GM08714 (cell line): Measurements from ENCODE around the gene SND1.
"Not testable (repeated sequence)": the region's sequence is repeated elsewhere in the genome, so short reads cannot be mapped to it uniquely, and the experiment has no call there.

Experiments
- H3K4me3 ChIP-seq: fragments of 200-500 bp; sonication (Bioruptor generic); 2 replicates; pipeline ENCODE4 v1.5.1; 2014; ENCODE audit warnings: mild to moderate bottlenecking, low read length, inconsistent platforms
- ZNF274 ChIP-seq: IDR thresholded peaks from 2 replicates; pipeline ENCODE4 v1.6.1; 2012; ENCODE audit warnings: mild to moderate bottlenecking, low read depth, low read length

The SND1 gene

DNA sequence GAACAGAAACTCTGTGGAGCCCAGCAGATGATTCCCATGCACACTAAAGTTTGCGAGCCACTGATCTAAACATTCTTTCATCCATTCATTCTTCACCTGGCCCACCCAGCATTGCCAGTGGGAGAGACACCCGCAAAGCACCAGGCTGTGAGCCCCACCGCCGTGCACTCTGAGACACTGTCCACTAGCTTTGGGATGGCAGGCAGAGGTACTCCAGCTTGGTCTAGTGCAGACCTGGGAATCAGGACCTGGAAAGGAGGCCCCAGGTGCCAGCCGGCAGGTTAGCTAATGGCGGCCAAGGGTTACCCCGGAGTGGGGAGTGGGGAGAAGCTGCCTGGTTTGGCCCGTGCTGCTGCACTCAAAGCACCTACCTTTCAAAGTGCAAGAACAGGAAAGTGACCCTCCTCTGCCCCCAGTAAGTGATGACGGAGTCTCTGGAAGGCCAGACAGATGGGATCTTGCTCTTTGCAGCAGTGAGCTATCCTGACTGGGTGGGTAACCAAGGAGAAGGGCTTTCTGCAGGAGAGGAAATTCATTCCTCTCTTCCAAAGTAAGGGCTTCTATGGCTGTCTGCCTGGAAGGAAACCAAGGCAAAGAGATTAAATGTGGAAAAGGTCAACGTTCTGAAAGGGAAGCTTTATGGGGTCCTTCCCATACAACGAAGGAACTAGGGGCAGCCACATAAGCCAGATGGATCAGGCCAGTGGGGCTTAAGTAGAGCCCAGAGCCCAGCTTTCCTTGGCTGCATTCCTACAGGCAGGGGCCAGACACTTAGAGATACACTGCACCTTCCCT lies 453.4 kb downstream of the SND1 start:
- no peak for TF ChIP-seq ZNF274
- no peak overlapping the region for H3K4me3 ChIP-seq

DNA sequence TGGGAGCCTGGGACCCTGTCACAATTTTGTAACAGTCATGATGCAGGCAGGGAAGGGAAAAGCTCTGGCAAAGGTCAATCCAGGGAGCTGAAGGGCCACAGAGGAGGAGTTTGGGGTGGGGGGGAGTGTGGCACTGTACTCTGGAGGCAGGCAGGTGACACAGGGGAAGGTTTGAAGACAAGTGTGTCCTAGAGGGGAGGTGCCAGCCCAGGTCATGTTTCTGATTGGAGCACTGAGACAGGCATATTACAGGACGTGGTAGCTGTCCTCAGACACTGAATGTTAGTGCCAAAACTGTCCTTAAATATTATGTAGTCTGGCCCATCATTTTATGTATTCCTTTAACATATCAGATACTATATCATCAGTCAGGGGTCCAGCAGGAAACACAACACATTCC lies 454.8 kb downstream of the SND1 start:
- TF ChIP-seq ZNF274 = no peak

DNA sequence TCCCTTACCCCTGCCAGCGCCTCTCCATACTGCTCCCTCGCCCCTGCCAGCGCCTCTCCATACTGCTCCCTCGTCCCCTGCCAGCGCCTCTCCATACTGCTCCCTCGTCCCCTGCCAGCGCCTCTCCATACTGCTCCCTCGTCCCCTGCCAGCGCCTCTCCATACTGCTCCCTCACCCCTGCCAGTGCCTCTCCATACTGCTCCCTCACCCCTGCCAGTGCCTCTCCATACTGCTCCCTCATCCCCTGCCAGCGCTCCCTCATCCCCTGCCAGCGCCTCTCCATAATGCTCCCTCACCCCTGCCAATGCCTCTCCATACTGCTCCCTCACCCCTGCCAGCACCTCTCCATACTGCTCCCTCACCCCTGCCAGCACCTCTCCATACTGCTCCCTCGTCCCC lies 455.5 kb downstream of the SND1 start:
- H3K4me3 ChIP-seq = not testable (repeated sequence)

More for the DNA sequence above, 454.8 kb downstream of the SND1 start:
- H3K4me3 ChIP-seq = no peak overlapping the region

DNA sequence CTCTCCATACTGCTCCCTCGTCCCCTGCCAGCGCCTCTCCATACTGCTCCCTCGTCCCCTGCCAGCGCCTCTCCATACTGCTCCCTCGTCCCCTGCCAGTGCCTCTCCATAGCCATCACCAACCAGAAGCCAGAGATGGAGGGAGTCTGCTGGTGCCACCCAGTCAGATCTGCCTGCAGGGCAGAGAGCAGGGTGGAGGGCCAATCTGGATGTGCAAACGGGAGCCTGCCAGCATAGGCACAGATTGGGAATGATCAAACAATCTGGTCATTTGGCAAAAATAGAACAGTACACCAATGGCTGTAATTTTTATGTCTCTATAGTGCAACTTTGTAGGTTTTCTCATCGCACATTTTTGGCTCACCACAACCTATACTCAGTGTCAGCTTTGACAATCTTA lies 456.1 kb downstream of the SND1 start:
- H3K4me3 ChIP-seq = no peak overlapping the region
- no peak for TF ChIP-seq ZNF274

DNA sequence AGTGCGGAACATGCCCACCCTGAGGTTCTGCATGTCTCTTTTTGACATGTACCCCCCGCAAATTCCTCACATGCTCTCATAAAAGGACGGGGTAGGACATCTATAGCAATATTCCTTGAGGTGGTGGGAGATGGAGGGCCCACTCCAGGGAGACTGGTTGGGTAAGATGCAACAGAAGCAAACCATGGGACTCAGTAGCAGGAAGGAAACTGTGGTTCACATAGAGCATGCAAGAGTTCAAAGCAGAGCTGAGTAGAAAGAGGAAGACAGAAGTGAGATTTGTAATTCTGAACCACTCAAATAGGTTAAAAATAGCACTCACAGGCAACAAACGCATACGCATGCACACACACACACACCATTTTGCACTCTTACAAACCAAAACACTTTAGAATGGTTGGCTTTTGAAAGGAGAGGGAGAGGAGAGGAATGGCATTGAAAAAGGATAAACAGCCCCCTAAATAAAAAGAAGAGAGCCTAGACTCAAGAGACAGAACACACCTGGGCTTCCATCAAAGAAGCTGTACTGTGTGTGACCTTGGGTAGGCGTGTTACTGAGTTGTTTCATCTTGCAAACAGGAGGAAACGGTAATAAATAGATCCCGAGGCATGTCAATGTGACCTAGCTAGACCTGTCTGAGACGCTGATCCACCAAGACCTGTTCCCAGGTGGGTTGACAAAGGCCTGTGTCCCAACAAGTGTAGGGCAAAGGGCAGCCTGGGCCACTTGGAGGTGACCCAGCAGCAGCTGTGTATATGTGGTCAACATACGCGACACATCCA lies 456.8 kb downstream of the SND1 start:
- H3K4me3 ChIP-seq = no peak overlapping the region; the same call in 1 of the 2 replicates
- TF ChIP-seq ZNF274 = no peak

DNA sequence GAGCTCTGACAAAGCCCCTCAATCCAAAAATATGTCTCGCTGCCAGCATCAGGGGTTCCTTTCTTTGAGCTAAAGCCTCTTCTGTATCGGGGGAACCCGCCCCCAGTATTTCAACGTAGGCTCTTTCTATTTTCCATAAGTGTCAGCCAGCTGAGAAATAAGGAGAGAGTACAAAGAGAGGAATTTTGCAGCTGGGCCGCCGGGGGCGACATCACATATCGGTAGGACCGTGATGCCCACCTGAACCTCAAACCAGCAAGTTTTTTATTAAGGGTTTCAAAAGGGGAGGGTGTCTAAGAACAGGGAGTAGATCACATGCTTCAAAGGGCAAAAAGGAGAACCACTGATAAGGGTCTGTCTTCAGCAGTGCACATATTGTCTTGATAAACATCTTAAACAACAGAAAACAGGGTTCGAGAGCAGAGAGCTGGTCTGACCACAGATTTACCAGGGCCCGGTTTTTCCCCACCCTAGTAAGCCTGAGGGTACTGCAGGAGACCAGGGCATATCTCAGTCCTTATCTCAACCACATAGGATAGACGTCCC lies 457.5 kb downstream of the SND1 start:
- H3K4me3 ChIP-seq = not testable (repeated sequence)

DNA sequence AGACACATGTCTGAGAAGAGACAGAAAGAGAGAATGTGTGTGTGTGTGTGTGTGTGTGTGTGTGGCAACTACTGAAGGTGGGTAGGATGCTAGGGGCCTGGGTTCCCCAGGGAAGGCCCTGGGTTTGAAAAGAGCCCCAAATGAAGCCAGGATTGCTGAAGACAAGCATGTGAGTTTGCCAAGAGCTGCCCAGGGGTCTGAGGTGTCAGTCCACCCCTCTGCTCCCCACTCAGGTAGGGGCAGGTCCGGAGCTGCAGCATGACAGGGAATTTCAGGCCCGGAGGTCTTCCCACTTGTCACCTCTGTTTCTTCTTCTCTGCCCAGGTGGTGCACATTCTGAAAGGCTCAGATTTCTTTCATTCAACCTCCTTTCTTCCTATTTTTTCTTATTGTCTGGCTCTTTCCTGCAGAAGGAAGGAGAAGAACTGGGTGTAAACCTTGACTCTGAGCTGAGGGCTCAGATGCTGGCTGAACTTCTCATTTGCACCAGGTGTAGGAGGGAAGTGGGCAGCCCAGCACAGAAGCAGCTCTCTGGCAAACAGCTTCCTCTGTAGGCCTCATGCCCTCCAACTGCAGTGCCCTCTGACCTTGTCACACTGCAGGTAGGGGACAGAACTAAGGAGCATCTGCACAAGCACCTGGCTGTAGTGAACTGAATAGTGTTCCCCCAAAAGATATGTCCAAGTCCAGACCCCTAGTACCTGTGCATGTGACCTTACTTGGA lies 458.8 kb downstream of the SND1 start:
- TF ChIP-seq ZNF274 = no peak
- no peak overlapping the region for H3K4me3 ChIP-seq

DNA sequence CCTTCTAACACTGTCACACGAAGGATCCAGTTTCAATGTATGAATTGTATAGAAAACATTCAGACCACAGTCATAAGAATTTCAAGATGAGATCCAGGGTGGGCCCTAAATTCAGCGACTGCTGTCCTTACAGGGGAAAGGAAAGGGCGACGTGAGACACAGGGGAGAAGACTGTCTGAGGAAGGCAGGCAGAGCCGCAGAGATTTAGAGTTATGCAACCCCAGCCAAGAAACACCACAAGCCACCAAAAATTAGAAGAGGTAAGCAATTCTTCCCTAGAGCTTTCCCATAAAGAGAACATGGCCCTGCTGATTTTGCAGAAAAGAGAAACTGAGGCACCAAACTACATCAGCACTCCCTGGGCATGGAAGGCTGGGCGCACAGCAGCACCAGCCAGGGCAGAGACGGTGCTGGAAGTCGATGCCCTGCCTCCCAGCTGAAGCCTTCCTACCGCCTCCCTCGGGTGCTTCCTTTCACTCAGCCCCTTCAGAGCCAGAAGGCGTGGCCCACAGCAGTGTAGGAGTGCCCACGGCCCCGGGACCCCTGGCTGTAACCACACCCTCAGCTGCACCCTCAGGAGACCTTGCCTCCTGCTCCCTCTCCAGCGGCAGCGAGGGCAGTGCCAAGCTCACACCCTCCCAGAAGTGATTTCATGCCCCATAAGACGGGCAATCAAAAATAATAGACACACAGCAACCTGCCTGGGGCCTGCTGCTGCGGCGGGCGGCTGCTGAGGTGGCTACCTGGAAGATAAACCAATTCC lies 460.2 kb downstream of the SND1 start:
- no peak overlapping the region for H3K4me3 ChIP-seq
- TF ChIP-seq ZNF274 = no peak

DNA sequence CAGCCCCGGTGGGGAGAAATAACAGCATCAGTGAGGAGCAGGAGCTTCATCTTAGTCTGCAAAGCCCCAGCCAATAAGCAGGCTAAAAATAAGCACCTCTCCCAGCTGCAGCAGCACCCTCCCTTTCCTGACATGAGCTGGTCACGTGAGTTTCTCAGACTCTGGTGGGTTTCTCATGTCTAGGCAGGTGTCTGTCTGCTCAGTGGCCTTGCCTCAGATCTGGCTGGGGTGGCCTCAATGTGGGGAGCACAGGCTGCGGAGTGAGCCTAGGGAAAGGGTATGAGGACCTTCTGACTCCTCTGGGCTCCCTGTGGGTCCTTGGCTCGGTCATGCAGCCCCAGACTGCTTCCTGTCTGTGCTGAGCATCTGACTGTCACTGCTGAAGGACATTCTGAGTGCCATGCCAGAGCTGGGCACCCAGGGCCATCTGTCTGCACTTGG lies 460.8 kb downstream of the SND1 start:
- TF ChIP-seq ZNF274 = no peak

DNA sequence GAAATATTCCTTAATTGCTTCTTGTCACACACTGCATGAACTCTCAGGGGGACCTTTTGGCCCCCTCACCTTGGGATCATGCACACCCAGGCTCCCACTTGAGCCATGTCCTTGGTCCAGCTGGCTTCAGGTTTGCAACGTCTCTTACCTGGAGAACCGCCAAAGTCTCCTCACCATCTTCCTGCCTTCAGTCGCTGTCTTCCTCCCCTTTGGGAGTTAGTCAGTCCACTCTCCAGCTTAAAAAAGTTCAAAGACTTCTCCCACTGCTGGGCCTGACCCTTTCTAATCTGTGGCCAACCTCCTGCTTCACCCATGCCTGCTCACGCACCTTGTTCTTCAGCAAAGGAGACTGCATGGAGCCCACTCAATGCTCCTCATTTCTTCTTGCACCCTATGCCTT lies 461.8 kb downstream of the SND1 start:
- no peak for TF ChIP-seq ZNF274
- no peak overlapping the region for H3K4me3 ChIP-seq

More for the DNA sequence above, 460.8 kb downstream of the SND1 start:
- H3K4me3 ChIP-seq = no peak overlapping the region

DNA sequence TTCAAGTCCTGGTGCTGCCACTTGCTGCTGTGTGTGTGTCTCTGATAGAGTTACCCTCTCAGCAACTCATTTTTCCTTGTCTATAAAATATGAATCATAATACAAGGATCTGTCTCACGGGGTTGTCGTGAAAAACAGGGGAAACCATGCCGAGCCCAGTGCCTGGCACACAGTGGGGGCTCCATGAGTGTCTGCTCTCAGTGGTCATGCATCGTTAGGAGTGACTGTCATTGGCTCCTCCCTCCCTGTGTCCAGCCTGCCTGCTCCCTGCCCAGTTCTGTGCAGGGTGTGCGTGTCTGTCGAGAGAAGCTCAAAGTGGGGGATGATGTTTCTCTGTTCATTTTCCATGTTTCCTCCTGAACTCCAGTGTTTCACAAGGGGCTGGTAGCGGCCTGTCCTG lies 462.8 kb downstream of the SND1 start:
- TF ChIP-seq ZNF274 = no peak
- no peak overlapping the region for H3K4me3 ChIP-seq

DNA sequence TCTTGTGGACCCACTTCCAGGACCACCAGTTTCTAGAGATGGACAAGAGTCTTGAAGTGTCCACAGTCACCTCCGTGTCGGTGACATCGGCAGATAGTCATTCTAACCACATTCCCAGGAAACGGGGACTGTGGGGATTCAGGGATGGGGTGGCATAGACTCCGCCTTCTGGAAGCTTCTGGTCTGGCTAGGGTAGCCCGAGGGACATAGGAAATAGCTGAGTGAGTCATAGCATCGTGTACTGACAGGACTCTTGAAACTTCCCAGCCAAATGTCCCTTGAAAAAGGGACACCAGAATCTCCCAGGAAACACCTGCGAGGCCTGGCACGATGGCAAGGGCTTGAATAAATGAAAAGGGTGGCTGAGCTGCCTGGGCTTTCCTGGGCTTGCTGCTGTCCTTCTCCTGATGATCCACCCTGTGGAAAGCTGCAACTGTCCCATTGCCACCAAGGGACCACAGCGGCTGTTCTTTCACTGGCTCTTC lies 463.4 kb downstream of the SND1 start:
- no peak overlapping the region for H3K4me3 ChIP-seq
- no peak for TF ChIP-seq ZNF274

DNA sequence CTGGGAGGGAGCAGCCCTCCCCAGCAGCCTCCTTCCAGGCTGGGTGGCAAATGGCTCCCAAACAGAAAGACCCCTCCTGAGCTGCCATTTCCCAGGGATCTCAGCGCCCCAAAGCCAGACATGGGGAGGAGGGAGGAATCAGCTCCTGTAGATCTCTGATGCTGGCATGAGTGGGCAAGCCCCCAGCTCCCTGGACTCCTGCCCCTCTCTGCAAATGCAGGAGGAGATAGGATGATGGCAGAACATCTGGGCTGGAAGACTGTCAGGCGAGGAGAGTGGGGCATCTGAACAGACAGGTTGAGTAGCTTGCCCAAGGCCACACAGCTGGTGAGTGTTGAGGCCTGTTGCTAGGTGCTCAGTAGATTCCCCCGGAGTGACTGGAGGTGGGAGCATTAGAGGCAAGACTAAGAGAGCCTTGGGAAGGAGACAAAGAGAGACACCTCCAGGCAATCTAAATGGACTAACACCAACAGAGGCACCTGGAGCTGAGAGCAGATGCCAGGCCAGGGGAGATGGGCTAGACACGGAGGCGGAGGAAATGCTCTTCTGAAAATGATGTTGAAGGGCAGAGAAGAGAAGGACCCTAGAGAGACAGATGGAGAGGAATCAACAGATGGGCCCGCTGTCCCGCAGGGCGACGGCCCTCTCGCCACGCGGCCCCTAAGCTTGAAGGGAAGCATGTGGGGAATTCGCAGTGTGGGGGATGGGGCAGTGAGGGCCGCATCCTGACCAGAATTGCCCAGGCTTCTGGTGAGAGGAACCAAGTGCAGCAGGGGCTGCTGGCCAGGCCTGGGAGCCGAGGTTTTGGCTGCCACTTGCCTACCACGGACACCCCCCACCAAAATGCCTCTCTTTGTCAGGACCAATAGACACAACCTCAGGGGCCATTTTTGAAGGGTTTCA lies 464.1 kb downstream of the SND1 start:
- no peak for TF ChIP-seq ZNF274
- no peak overlapping the region for H3K4me3 ChIP-seq
